H1 (cell line): ENCODE results near the gene PRICKLE1.

ENCODE experiments used
- CEBPB ChIP-seq: IDR thresholded peaks from 2 replicates; pipeline ENCODE4 v1.6.1; 2012; ENCODE audit warnings: low read depth, low read length
- CTCF ChIP-seq, 3 experiments: IDR thresholded peaks; 1 replicate in 2 of 3; 2 replicates in 1 of 3; pipeline versions ENCODE4 v1.5.1 to v1.6.1; 2011; ENCODE audit warnings: low read length in 3 of 3, mild to moderate bottlenecking in 3 of 3, inconsistent platforms in 2 of 3, low read depth in 1 of 3, moderate library complexity in 1 of 3; ENCODE audit not compliant: insufficient read depth in 1 of 3; ENCODE audit errors: control extremely low read depth in 1 of 3
- EZH2 ChIP-seq: fragments of 200-600 bp; sonication (generic); IDR thresholded peaks from 2 replicates; pipeline ENCODE4 v1.7.1; 2012; ENCODE audit warnings: low read depth, mild to moderate bottlenecking, moderate library complexity, low read length, inconsistent platforms; ENCODE audit not compliant: severe bottlenecking
- GABPA ChIP-seq: IDR thresholded peaks from 2 replicates; pipeline ENCODE4 v1.6.1; 2011; ENCODE audit warnings: mild to moderate bottlenecking, low read length, moderate library complexity, borderline replicate concordance; ENCODE audit not compliant: insufficient read depth
- KDM4A ChIP-seq: IDR thresholded peaks from one replicate; pipeline ENCODE4 v1.7.1; 2012; ENCODE audit warnings: low read depth, mild to moderate bottlenecking, moderate library complexity, low read length, inconsistent platforms; ENCODE audit not compliant: severe bottlenecking
- MAX ChIP-seq: IDR thresholded peaks from 2 replicates; pipeline ENCODE4 v1.6.1; 2012; ENCODE audit warnings: inconsistent platforms
- POLR2A ChIP-seq, 2 experiments: IDR thresholded peaks; 1 replicate in 1 of 2; 2 replicates in 1 of 2; pipeline ENCODE4 v1.6.1; 2011; ENCODE audit warnings: low read depth in 2 of 2, low read length in 2 of 2, mild to moderate bottlenecking in 2 of 2; ENCODE audit errors: control extremely low read depth in 1 of 2
- POLR2AphosphoS5 ChIP-seq: IDR thresholded peaks from 2 replicates; pipeline ENCODE4 v1.6.1; 2011; ENCODE audit warnings: low read depth, low read length
- SIN3A ChIP-seq, 2 experiments: IDR thresholded peaks in 1 of 2; conservative IDR thresholded peaks in 1 of 2; 2 replicates each; pipeline ENCODE4 v1.6.1; 2011 to 2012; ENCODE audit warnings: low read length in 2 of 2, improper control_type of control experiment in 1 of 2, low read depth in 1 of 2, mild to moderate bottlenecking in 1 of 2
- TAF7 ChIP-seq: optimal IDR thresholded peaks from 2 replicates; pipeline ENCODE3; 2011; ENCODE audit warnings: low read depth, mild to moderate bottlenecking, inconsistent platforms, low read length, moderate library complexity, borderline replicate concordance

GRCh38 chr12:42421844-42422779, 167.4 kb downstream of the PRICKLE1 start:
- TF ChIP-seq CTCF (IDR thresholded peaks at IDR 0.05; ENCODE audit: control extremely low read depth in 1 of 3, insufficient read depth in 1 of 3, low read depth in 1 of 3, low read length in 3 of 3) (no peak), TAF7 (no peak), SIN3A (conservative IDR thresholded peaks at IDR 0.05 in 1 of 2, IDR thresholded peaks at IDR 0.05 in 1 of 2; ENCODE audit: low read depth in 1 of 2, low read length in 2 of 2) (no peak), CEBPB (no peak), EZH2 (no peak), POLR2A (IDR thresholded peaks at IDR 0.05; ENCODE audit: control extremely low read depth in 1 of 2, low read depth in 2 of 2, low read length in 2 of 2) (no peak), KDM4A (no peak), GABPA (no peak), POLR2AphosphoS5 (no peak), MAX (no peak)
